HepG2 (cell line): ENCODE data around the gene GDPD5. TPM values are rescaled to one million over a fixed set of nuclear protein-coding genes. Genes with fewer than 3 reads are reported as not detected.

Experiments
- ARID4A ChIP-seq: sonication (generic); formaldehyde crosslinking; IDR thresholded peaks from 2 replicates; pipeline ENCODE4 v1.5.0; 2020; ENCODE audit warnings: mild to moderate bottlenecking, missing genetic modification reagents, borderline replicate concordance
- BATF2 ChIP-seq: sonication (generic); formaldehyde crosslinking; IDR thresholded peaks from 2 replicates; pipeline ENCODE4 v1.8.0; 2022; ENCODE audit warnings: mild to moderate bottlenecking, missing genetic modification reagents, moderate library complexity
- CENPBD1 ChIP-seq: sonication (generic); formaldehyde crosslinking; IDR thresholded peaks from 2 replicates; pipeline ENCODE4 v1.8.0; 2022; ENCODE audit warnings: missing genetic modification reagents, low read depth, mild to moderate bottlenecking, borderline replicate concordance
- GATAD2A ChIP-seq: IDR thresholded peaks from 2 replicates; pipeline ENCODE4 v1.6.1; 2016
- IRX3 ChIP-seq: sonication (generic); formaldehyde crosslinking; IDR thresholded peaks from 2 replicates; pipeline ENCODE4 v1.8.1; 2023; ENCODE audit warnings: mild to moderate bottlenecking, low read depth, missing genetic modification reagents, borderline replicate concordance
- JUNB ChIP-seq: sonication (generic); formaldehyde crosslinking; IDR thresholded peaks from 2 replicates; pipeline ENCODE4 v1.8.0; 2022; ENCODE audit warnings: missing genetic modification reagents, mild to moderate bottlenecking, borderline replicate concordance
- NFATC3 ChIP-seq: sonication (generic); formaldehyde crosslinking; IDR thresholded peaks from 2 replicates; pipeline ENCODE4 v1.5.1; 2020; ENCODE audit warnings: mild to moderate bottlenecking, missing genetic modification reagents
- NR2F2 ChIP-seq: IDR thresholded peaks from 2 replicates; pipeline ENCODE4 v1.6.1; 2012; ENCODE audit warnings: low read depth, inconsistent platforms, borderline replicate concordance
- PRDM15 ChIP-seq: sonication (generic); formaldehyde crosslinking; IDR thresholded peaks from 2 replicates; pipeline ENCODE4 v1.4.0; 2020; ENCODE audit warnings: missing genetic modification reagents
- RNF219 ChIP-seq: sonication (generic); formaldehyde crosslinking; IDR thresholded peaks from 2 replicates; pipeline ENCODE4 v1.5.0; 2020; ENCODE audit warnings: mild to moderate bottlenecking, missing genetic modification reagents
- SCMH1 ChIP-seq: sonication (generic); formaldehyde crosslinking; IDR thresholded peaks from 2 replicates; pipeline ENCODE4 v1.9.0; 2021; ENCODE audit warnings: missing genetic modification reagents, mild to moderate bottlenecking, borderline replicate concordance
- SRY ChIP-seq: sonication (generic); formaldehyde crosslinking; IDR thresholded peaks from 2 replicates; pipeline ENCODE4 v1.8.0; 2022; ENCODE audit warnings: mild to moderate bottlenecking, missing genetic modification reagents
- TFDP1 ChIP-seq: IDR thresholded peaks from 2 replicates; pipeline ENCODE4 v1.6.1; 2016; ENCODE audit warnings: missing compliant biosample characterization, missing genetic modification reagents, borderline replicate concordance
- ZNF3 ChIP-seq: IDR thresholded peaks from 2 replicates; pipeline ENCODE4 v1.7.0; 2017; ENCODE audit warnings: inconsistent platforms
- ZNF562 ChIP-seq: sonication (generic); formaldehyde crosslinking; IDR thresholded peaks from 2 replicates; pipeline ENCODE4 v1.8.0; 2022; ENCODE audit warnings: missing genetic modification reagents, borderline replicate concordance
- polyA plus RNA-seq, 8 experiments: library from polyadenylated mRNA; depleted of rRNA in 3 of 8; stranded (reverse) in 7 of 8; unstranded in 1 of 8; fragments of >200 nt; fragmentation: Illumina TruSeq in 4 of 8; extraction: Trizol in 4 of 8; gene quantifications; 2 replicates each; pipeline versions ENCODE4 v1.2.1 to v1.2.3, GENCODE V29; 2011 to 2016; ENCODE audit warnings: low read depth in 4 of 8, missing spikeins in 1 of 8, mixed read lengths in 1 of 8; ENCODE audit not compliant: insufficient read depth in 1 of 8
- total RNA-seq, 5 experiments: library from RNA; depleted of rRNA; stranded (reverse); fragments of >200 nt; fragmentation: Illumina TruSeq; extraction: Trizol; gene quantifications; 2 replicates each; pipeline ENCODE4 v1.2.3, GENCODE V29; 2016; ENCODE audit warnings: low read depth in 1 of 5

GDPD5 gene
- total and polyA plus RNA-seq, 2 of the 13 experiments (the other 11 are each of a cell fraction or from before 2014, with no cell fraction given) = 55.0 to 67.5 TPM

- TF ChIP-seq IRX3 (CRISPR knock-in tag) (no peak), PRDM15 (CRISPR knock-in tag) (no peak), SCMH1 (CRISPR knock-in tag) (no peak), RNF219 (CRISPR knock-in tag) (no peak), ZNF562 (CRISPR knock-in tag) (no peak), ARID4A (CRISPR knock-in tag) (peak; percentile 72), SRY (CRISPR knock-in tag) (no peak), GATAD2A (CRISPR knock-in tag) (peak; percentile 95), JUNB (no peak), TFDP1 (CRISPR knock-in tag) (peak; percentile 24; the same call in 1 of the 2 replicates), NR2F2 (no peak), BATF2 (CRISPR knock-in tag) (no peak), CENPBD1 (no peak), NFATC3 (no peak), ZNF3 (no peak)
Observed at GRCh38 chr11:75523811-75524664, 1.7 kb downstream of the GDPD5 start (continued).
